Large intestine (tissue), 3 donors: ENCODE measurements around the gene TSPEAR. TPM values are rescaled to one million over a fixed set of nuclear protein-coding genes. Genes with fewer than 3 reads are reported as not detected.
"Not testable (repeated sequence)": the region's sequence is repeated elsewhere in the genome, so short reads cannot be mapped to it uniquely, and the experiment has no call there.

Source experiments
- DNase-seq, 2 donors: peaks; one replicate each; pipeline versions ENCODE4 v3.0.0 to v3.0.0-alpha.2; 2013
- H3K27ac ChIP-seq: one replicate; pipeline ENCODE4 v1.5.1; 2013; ENCODE audit warnings: low read length
- H3K27me3 ChIP-seq: 2 replicates; pipeline ENCODE4 v1.6.1; 2013; ENCODE audit warnings: low read length; ENCODE audit not compliant: control insufficient read depth, insufficient read depth
- H3K36me3 ChIP-seq: 2 replicates; pipeline ENCODE4 v1.6.1; 2013; ENCODE audit warnings: low read length; ENCODE audit not compliant: control insufficient read depth, insufficient read depth
- H3K4me1 ChIP-seq: one replicate; pipeline ENCODE4 v1.6.1; 2013; ENCODE audit warnings: low read length; ENCODE audit not compliant: control insufficient read depth, insufficient read depth
- H3K4me3 ChIP-seq: one replicate; pipeline ENCODE4 v1.5.1; 2013; ENCODE audit warnings: low read length
- H3K9me3 ChIP-seq: one replicate; pipeline ENCODE4 v1.6.1; 2013; ENCODE audit warnings: mild to moderate bottlenecking, low read depth, low read length, moderate library complexity; ENCODE audit not compliant: control insufficient read depth
- WGBS: methylation state at CpG from one replicate; pipeline ENCODE4 v1.1.5; 2013; ENCODE audit warnings: low lambda C conversion rate; ENCODE audit not compliant: insufficient coverage; 5-methylcytosine and 5-hydroxymethylcytosine counted together
- polyA plus RNA-seq: library from polyadenylated mRNA; unstranded; fragments of 120-200 nt; gene quantifications from one replicate; pipeline ENCODE4 v1.2.1, GENCODE V29; 2013

Gene TSPEAR
- polyA plus RNA-seq, 1 donor = 0.55 TPM

DNA sequence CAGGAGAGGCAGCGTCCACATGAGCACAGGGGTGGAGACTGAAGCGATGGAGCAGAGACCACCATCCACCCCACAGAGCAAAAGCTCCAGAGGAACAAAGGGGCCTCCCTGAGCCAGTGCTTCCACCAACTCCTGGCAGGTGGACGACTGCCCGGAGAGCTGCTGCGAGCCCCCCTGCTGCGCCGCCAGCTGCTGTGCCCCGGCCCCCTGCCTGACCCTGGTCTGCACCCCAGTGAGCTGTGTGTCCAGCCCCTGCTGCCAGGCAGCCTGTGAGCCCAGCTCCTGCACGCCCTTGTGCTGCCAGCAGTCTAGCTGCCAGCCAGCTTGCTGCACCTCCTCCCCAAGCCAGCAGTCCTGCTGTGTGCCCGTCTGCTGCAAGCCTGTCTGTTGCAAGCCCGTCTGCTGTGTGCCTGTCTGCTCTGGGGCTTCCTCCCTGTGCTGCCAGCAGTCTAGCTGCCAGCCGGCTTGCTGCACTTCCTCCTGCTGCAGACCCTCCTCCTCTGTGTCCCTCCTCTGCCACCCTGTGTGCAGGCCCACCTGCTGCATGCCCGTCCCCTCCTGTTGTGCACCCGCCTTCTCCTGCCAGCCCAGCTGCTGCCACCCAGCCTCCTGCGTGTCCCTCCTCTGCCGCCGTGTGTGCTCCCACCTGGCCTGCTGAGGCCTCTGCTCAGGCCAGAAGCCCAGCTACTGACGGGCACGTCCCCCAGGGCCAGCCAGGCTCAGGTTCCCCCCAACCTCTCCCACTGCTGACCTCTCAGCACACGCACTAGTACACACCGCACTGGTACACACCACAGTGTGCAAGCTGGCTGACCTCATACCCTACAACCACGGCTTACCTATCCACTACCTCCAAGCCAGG is 9.0 kb downstream of the TSPEAR start:
- H3K4me1 ChIP-seq = peaks cover 8% of the 10 kb centered on the region
- DNase-seq = no peak
- WGBS = no CpG with 5 or more reads among the region's 22 CpGs
- H3K4me3 ChIP-seq = no peak overlapping the region
- H3K27ac ChIP-seq = no peak overlapping the region
- H3K9me3 ChIP-seq = peaks cover 7% of the 10 kb centered on the region
- peaks cover 80% of the 10 kb centered on the region for H3K27me3 ChIP-seq
- no peaks in the 10 kb centered on the region for H3K36me3 ChIP-seq

DNA sequence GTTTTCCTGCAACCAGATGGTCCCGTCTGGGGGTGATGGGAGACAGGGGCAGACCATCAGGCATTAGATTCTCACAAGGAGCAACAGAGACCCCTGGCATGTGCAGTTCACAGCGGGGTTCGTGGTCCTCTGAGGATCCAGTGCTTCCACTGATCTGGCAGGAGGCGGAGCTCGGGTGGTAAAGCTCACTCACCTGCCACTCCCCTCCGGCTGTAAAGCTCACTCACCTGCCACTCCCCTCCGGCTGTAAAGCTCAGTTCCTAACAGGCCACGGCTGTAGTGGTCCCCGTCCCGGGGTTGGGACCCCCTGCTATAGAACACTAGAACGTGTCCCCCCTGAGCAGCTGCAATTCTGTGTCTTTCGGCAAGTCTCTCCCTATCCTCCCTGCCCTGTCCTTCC is 9.8 kb downstream of the TSPEAR start:
- H3K9me3 ChIP-seq = peaks cover 7% of the 10 kb centered on the region
- no peaks in the 10 kb centered on the region for H3K36me3 ChIP-seq
- H3K27ac ChIP-seq = no peak overlapping the region
- H3K4me1 ChIP-seq = peaks cover 8% of the 10 kb centered on the region
- no CpG with 5 or more reads among the region's 12 CpGs for WGBS
- DNase-seq = no peak
- no peak overlapping the region for H3K4me3 ChIP-seq
- peaks cover 73% of the 10 kb centered on the region for H3K27me3 ChIP-seq

DNA sequence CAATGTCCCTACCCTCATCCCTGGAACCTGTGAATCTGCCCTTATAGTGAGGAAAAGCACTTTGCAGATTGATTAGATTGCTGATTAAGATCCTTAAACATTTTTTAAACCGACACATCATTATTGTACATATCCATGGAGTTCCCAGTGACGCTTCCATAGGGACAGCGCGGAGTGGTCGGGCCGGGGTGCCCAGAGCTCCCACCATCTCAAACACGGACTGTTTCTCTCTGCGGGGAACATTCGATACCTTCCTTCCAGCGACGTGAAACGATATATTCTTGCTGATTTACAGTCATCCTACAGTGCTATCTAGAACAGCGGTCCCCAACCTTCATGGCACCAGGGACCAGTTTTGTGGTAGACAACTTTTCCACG is 10.4 kb downstream of the TSPEAR start:
- 100% methylated on average over 1 of the region's 14 CpGs for WGBS
- Histone ChIP-seq H3K4me1 (peaks cover 8% of the 10 kb centered on the region), H3K27me3 (peaks cover 72% of the 10 kb centered on the region), H3K36me3 (no peaks in the 10 kb centered on the region), H3K4me3 (no peak overlapping the region), H3K9me3 (peaks cover 1% of the 10 kb centered on the region), H3K27ac (no peak overlapping the region)
- no peak for DNase-seq

DNA sequence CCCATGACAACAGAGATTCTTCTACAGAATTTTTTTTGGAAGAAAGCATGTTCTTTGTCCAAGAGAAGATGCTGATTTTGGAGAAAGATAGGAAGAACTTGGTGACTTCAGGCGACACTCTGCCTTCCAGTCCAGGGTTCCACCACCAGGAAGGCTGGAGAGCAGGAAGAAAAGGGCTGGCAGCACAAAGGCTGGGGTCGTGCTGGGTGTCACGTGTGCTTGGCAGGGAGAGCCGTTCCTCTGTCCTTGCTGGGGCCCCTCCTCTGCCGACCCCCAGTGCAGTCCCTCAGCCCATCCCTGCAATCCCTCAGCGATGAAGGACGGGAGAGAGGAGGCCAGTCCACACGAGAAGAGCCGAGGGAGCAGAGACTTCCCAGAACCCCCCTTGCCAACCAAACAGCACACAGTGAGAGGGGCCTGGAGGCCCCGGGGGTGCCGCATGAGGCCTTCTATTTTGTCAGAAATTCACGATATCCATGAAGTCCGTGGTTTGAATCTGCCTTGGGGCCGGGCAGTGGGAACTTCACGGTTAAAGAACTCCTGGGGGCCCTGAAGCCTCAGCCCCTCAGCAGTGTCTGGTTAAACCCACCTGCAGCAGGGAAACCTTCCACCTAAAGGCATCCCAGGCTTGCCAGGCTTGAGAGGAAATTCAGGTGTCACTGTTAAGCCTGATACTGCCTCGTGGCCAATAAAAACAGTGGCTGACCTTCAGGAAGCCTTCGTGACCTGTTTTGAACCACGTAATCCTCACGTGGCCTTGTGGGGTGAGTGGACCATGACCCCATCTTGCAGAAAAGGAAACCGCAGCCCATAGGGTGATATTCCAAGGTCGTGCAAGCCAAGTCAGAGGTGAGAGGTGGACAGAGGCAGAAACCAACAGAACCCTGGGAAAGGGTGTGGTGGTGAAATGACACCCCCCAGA is 11.0 kb downstream of the TSPEAR start:
- no CpG with 5 or more reads among the region's 21 CpGs for WGBS
- Histone ChIP-seq H3K4me3 (no peak overlapping the region), H3K27ac (no peak overlapping the region), H3K4me1 (peaks cover 8% of the 10 kb centered on the region), H3K27me3 (peaks cover 69% of the 10 kb centered on the region), H3K9me3 (no peaks in the 10 kb centered on the region), H3K36me3 (no peaks in the 10 kb centered on the region)
- DNase-seq = no peak

DNA sequence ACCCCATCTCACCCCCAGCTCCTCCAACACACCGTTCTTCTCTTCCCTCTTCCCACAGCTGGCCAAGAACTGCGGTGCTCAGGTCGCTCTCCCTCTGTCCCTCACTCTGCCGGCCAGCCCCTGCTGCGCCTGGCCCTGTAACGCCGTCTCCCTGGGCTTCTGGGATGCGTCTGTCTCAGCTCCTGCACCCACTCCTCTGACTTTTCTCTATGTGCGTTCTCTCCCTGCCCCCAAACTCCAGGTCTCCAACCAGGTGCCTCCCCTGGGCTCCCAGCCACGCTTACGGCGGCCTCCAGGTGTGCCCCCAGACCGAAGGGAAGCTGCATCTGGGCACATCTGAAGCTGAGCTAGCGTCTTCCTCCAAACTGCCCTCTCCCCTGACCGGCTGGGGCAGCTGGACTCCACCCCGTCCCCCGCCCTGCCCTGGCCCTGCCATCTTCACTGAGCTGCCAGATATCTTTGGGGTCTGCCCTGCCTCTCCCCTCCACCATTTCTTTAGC is 11.8 kb downstream of the TSPEAR start:
- H3K9me3 ChIP-seq = no peaks in the 10 kb centered on the region
- H3K27me3 ChIP-seq = peaks cover 66% of the 10 kb centered on the region
- no peak overlapping the region for H3K27ac ChIP-seq
- 20% methylated on average over 1 of the region's 17 CpGs for WGBS
- peaks cover 8% of the 10 kb centered on the region for H3K4me1 ChIP-seq
- H3K36me3 ChIP-seq = no peaks in the 10 kb centered on the region
- DNase-seq = no peak
- no peak overlapping the region for H3K4me3 ChIP-seq

DNA sequence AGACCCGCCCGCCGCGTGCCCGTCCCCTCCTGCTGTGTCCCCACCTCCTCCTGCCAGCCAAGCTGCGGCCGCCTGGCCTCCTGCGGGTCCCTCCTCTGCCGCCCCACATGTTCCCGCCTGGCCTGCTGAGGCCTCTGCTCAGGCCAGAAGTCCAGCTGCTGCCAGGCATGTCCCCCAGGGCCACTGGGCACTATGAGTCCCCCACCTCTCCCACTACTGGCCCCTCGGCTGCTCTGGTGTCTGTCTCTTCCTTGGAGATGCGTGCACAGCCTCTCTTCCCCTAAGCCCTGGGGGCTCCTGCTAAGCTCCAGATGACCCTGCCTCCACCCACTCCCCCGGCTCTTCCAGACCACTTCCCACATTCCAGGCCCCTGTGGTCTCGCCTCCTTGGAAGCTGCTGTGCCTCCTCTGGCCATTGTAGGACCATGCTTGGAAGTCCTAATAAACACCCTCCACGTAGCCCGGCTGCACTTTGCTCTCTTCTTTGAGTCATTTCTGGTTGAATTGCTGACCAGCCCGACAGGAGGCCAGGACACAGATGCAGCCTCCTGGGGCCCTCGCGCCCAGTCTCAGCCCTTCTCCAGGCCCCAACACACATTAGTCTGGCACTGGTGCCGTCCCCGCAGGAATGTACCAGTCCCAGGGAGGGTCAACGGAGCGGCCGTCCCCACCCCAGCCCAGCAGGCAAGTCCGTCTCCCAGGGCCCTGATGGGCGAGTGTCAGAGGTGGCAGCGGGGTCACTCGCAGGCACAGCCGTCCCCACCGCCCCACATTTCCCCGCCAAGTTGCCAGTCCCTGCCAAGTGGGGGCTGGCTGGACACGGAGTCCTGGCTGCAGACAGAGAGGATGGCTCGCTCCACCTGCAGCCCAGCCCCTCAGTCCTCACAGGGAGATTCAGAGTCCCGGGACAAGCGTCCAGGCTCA is 13.3 kb downstream of the TSPEAR start:
- Histone ChIP-seq H3K36me3 (no peaks in the 10 kb centered on the region), H3K4me1 (peaks cover 8% of the 10 kb centered on the region), H3K27me3 (peaks cover 51% of the 10 kb centered on the region), H3K4me3 (no peak overlapping the region), H3K9me3 (no peaks in the 10 kb centered on the region), H3K27ac (peak overlapping the region; percentile 58)
- no CpG with 5 or more reads among the region's 35 CpGs for WGBS
- peak; percentile 65 to 70 for DNase-seq

DNA sequence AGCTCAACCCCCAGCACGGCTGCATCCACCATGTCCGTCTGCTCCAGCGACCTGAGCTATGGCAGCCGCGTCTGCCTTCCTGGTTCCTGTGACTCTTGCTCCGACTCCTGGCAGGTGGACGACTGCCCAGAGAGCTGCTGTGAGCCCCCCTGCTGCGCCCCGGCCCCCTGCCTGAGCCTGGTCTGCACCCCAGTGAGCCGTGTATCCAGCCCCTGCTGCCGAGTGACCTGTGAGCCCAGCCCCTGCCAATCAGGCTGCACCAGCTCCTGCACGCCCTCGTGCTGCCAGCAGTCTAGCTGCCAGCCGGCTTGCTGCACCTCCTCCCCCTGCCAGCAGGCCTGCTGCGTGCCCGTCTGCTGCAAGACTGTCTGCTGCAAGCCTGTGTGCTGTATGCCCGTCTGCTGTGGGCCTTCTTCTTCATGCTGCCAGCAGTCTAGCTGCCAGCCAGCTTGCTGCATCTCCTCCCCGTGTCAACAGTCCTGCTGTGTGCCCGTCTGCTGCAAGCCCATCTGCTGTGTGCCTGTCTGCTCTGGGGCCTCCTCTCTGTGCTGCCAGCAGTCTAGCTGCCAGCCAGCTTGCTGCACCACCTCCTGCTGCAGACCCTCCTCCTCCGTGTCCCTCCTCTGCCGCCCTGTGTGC is 14.1 kb downstream of the TSPEAR start, which contains the start of gene KRTAP10-12:
Gene KRTAP10-12 (plus strand): TSS at position 1 of the 639 bp plus-strand sequence. CDS start 30 bp downstream, at position 31.
- Histone ChIP-seq H3K27me3 (peaks cover 44% of the 10 kb centered on the region), H3K27ac (peak within 1 kb of the TSS; percentile 58)
- not testable (repeated sequence) for H3K4me1 ChIP-seq, H3K9me3 ChIP-seq, DNase-seq, H3K4me3 ChIP-seq, H3K36me3 ChIP-seq
- WGBS = no CpG with 5 or more reads among the region's 21 CpGs

DNA sequence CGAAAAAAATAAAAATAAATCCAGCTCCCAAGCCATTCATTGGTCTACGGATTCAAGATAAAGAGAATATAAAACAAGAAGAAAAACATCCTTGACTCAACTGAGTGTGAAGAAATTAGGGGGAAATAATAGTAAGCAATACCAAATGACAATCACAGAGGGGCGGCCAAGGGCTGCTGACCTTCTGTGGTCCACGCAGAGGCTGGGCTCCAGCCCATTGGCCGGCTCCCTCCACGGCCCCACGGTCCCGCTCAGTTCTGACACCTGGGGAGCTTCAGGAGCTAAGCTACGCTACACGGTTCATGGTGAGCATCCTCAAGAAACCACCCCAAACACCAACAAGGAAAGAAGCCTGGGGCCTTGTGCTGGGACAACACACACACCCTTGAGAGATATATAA is 14.8 kb downstream of the TSPEAR start:
- no peak for DNase-seq
- Histone ChIP-seq H3K27me3 (peaks cover 38% of the 10 kb centered on the region), H3K4me1 (peaks cover 8% of the 10 kb centered on the region), H3K9me3 (no peaks in the 10 kb centered on the region), H3K36me3 (no peaks in the 10 kb centered on the region), H3K4me3 (no peak overlapping the region), H3K27ac (no peak overlapping the region)
- WGBS = no CpG with 5 or more reads among the region's 10 CpGs

DNA sequence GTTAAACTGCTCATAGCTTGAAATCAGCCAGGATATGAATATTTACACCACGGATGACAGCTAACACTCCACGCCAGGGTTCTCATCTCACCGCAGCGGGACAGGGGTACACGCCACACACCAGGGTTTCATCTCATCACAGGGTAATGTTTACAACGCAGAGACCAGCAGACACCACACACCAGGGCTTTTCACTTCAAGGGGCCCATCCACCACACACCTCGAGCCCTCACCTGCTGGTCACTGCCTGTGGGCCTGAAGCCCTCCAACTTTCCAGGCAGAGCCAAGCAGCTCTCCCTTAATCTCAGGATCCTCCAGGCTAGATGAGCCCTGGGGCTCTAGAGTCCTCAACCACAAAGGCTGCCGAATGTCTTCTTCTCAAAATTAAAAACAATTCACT is 15.7 kb downstream of the TSPEAR start:
- peaks cover 6% of the 10 kb centered on the region for H3K4me1 ChIP-seq
- H3K36me3 ChIP-seq = no peaks in the 10 kb centered on the region
- peaks cover 33% of the 10 kb centered on the region for H3K27me3 ChIP-seq
- WGBS = 100% methylated on average over 1 of the region's 8 CpGs
- no peak for DNase-seq
- no peak overlapping the region for H3K4me3 ChIP-seq
- H3K27ac ChIP-seq = no peak overlapping the region
- H3K9me3 ChIP-seq = no peaks in the 10 kb centered on the region
